Measurements from ENCODE around the gene DPT. TPM values are rescaled to one million over a fixed set of nuclear protein-coding genes. Genes with fewer than 3 reads are reported as not detected.

DPT gene
- total and polyA plus RNA-seq, 5 donors = 77.0 to 151 (median 109) TPM

- Histone ChIP-seq H3K4me1 (ENCODE audit: control insufficient read depth, insufficient read depth, low read length) (no peaks in the 10 kb centered on the region), H3K27me3 (ENCODE audit: control insufficient read depth, insufficient read depth) (no peaks in the 10 kb centered on the region), H3K27ac (ENCODE audit: low read length) (no peak overlapping the region), H3K9me3 (ENCODE audit: control insufficient read depth, low read length) (no peaks in the 10 kb centered on the region), H3K4me3 (ENCODE audit: low read length) (no peak overlapping the region)
- intact Hi-C loops (cut with DNase I) = no loop called here
- WGBS = 50% methylated on average over 1 of the region's 1 CpG
- ATAC-seq = no peak
- no peak for DNase-seq
These were observed 30.6 kb downstream of the DPT start for GRCh38 chr1:168698453-168698852.

GRCh38 chr1:168697356-168698126 is 31.5 kb downstream of the DPT start:
- no peak for DNase-seq
- Histone ChIP-seq H3K27me3 (ENCODE audit: control insufficient read depth, insufficient read depth) (no peaks in the 10 kb centered on the region), H3K27ac (ENCODE audit: low read length) (no peak overlapping the region), H3K9me3 (ENCODE audit: control insufficient read depth, low read length) (no peaks in the 10 kb centered on the region), H3K4me1 (ENCODE audit: control insufficient read depth, insufficient read depth, low read length) (no peaks in the 10 kb centered on the region), H3K4me3 (ENCODE audit: low read length) (no peak overlapping the region)
- WGBS = 74% methylated on average over 5 of the region's 5 CpGs
- intact Hi-C loops (cut with DNase I) = no loop called here
- no peak for ATAC-seq

GRCh38 chr1:168696125-168696760 is 32.8 kb downstream of the DPT start:
- intact Hi-C loops (cut with DNase I) = no loop called here
- Histone ChIP-seq H3K27ac (ENCODE audit: low read length) (no peak overlapping the region), H3K4me3 (ENCODE audit: low read length) (no peak overlapping the region), H3K9me3 (ENCODE audit: control insufficient read depth, low read length) (no peaks in the 10 kb centered on the region), H3K4me1 (ENCODE audit: control insufficient read depth, insufficient read depth, low read length) (no peaks in the 10 kb centered on the region), H3K27me3 (ENCODE audit: control insufficient read depth, insufficient read depth) (no peaks in the 10 kb centered on the region)
- DNase-seq (no peak), ATAC-seq (no peak)
- 66% methylated on average over 7 of the region's 7 CpGs for WGBS

- 89% methylated on average over 2 of the region's 2 CpGs for WGBS
- intact Hi-C loops (cut with DNase I) = no loop called here
- ATAC-seq (no peak), DNase-seq (no peak)
- Histone ChIP-seq H3K27me3 (ENCODE audit: control insufficient read depth, insufficient read depth) (no peaks in the 10 kb centered on the region), H3K27ac (ENCODE audit: low read length) (no peak overlapping the region), H3K9me3 (ENCODE audit: control insufficient read depth, low read length) (no peaks in the 10 kb centered on the region), H3K4me1 (ENCODE audit: control insufficient read depth, insufficient read depth, low read length) (no peaks in the 10 kb centered on the region), H3K4me3 (ENCODE audit: low read length) (no peak overlapping the region)
These were observed 35.2 kb downstream of the DPT start for GRCh38 chr1:168693872-168694238.

- WGBS = 90% methylated on average over 8 of the region's 8 CpGs
- H3K27me3 ChIP-seq (ENCODE audit: control insufficient read depth, insufficient read depth) = no peaks in the 10 kb centered on the region
- no peak overlapping the region for H3K4me3 ChIP-seq (ENCODE audit: low read length)
- H3K4me1 ChIP-seq (ENCODE audit: control insufficient read depth, insufficient read depth, low read length) = no peaks in the 10 kb centered on the region
- intact Hi-C loops (cut with DNase I) = no loop called here
- no peak for DNase-seq
- no peak for ATAC-seq
- no peak overlapping the region for H3K27ac ChIP-seq (ENCODE audit: low read length)
- no peaks in the 10 kb centered on the region for H3K9me3 ChIP-seq (ENCODE audit: control insufficient read depth, low read length)
These were observed 35.7 kb downstream of the DPT start for GRCh38 chr1:168693197-168693871.

GRCh38 chr1:168692472-168692871 is 36.5 kb downstream of the DPT start:
- intact Hi-C loops (cut with DNase I) = no loop called here
- H3K9me3 ChIP-seq (ENCODE audit: control insufficient read depth, low read length) = no peaks in the 10 kb centered on the region
- H3K4me3 ChIP-seq (ENCODE audit: low read length) = no peak overlapping the region
- no peaks in the 10 kb centered on the region for H3K27me3 ChIP-seq (ENCODE audit: control insufficient read depth, insufficient read depth)
- H3K4me1 ChIP-seq (ENCODE audit: control insufficient read depth, insufficient read depth, low read length) = no peaks in the 10 kb centered on the region
- 98% methylated on average over 3 of the region's 3 CpGs for WGBS
- ATAC-seq = no peak
- H3K27ac ChIP-seq (ENCODE audit: low read length) = no peak overlapping the region
- no peak for DNase-seq

- WGBS = 72% methylated on average over 5 of the region's 5 CpGs
- no peaks in the 10 kb centered on the region for H3K4me1 ChIP-seq (ENCODE audit: control insufficient read depth, insufficient read depth, low read length)
- H3K27me3 ChIP-seq (ENCODE audit: control insufficient read depth, insufficient read depth) = no peaks in the 10 kb centered on the region
- ATAC-seq = no peak
- H3K27ac ChIP-seq (ENCODE audit: low read length) = no peak overlapping the region
- intact Hi-C loops (cut with DNase I) = no loop called here
- H3K9me3 ChIP-seq (ENCODE audit: control insufficient read depth, low read length) = no peaks in the 10 kb centered on the region
- DNase-seq = no peak
- no peak overlapping the region for H3K4me3 ChIP-seq (ENCODE audit: low read length)
These were observed 37.5 kb downstream of the DPT start for GRCh38 chr1:168691541-168691940.

GRCh38 chr1:168689726-168690602 is 39.0 kb downstream of the DPT start:
- H3K27me3 ChIP-seq (ENCODE audit: control insufficient read depth, insufficient read depth) = no peaks in the 10 kb centered on the region
- 82% methylated on average over 8 of the region's 8 CpGs for WGBS
- no peak overlapping the region for H3K27ac ChIP-seq (ENCODE audit: low read length)
- DNase-seq = peak in 1 of 3 donors; percentile 16
- no peaks in the 10 kb centered on the region for H3K9me3 ChIP-seq (ENCODE audit: control insufficient read depth, low read length)
- no peak overlapping the region for H3K4me3 ChIP-seq (ENCODE audit: low read length)
- no peaks in the 10 kb centered on the region for H3K4me1 ChIP-seq (ENCODE audit: control insufficient read depth, insufficient read depth, low read length)
- ATAC-seq = peak; percentile 61 to 85
- intact Hi-C loops (cut with DNase I) = no loop called here

- peak overlapping the region; percentile 45 for H3K27ac ChIP-seq (ENCODE audit: low read length)
- ATAC-seq (no peak), DNase-seq (no peak)
- 91% methylated on average over 2 of the region's 2 CpGs for WGBS
- H3K27me3 ChIP-seq (ENCODE audit: control insufficient read depth, insufficient read depth) = no peaks in the 10 kb centered on the region
- no peaks in the 10 kb centered on the region for H3K9me3 ChIP-seq (ENCODE audit: control insufficient read depth, low read length)
- H3K4me1 ChIP-seq (ENCODE audit: control insufficient read depth, insufficient read depth, low read length) = no peaks in the 10 kb centered on the region
- H3K4me3 ChIP-seq (ENCODE audit: low read length) = no peak overlapping the region
- intact Hi-C loops (cut with DNase I) = no loop called here
These were observed 39.7 kb downstream of the DPT start for GRCh38 chr1:168689327-168689657.

- H3K27ac ChIP-seq (ENCODE audit: low read length) = peak overlapping the region; percentile 45
- H3K9me3 ChIP-seq (ENCODE audit: control insufficient read depth, low read length) = no peaks in the 10 kb centered on the region
- no peak for ATAC-seq
- no peak overlapping the region for H3K4me3 ChIP-seq (ENCODE audit: low read length)
- intact Hi-C loops (cut with DNase I) = no loop called here
- no peak for DNase-seq
- no peaks in the 10 kb centered on the region for H3K27me3 ChIP-seq (ENCODE audit: control insufficient read depth, insufficient read depth)
- WGBS = 44% methylated on average over 5 of the region's 5 CpGs
- H3K4me1 ChIP-seq (ENCODE audit: control insufficient read depth, insufficient read depth, low read length) = no peaks in the 10 kb centered on the region
These were observed 40.2 kb downstream of the DPT start for GRCh38 chr1:168688644-168689326.

Data from right cardiac atrium (tissue), 5 donors.